ENCODE measurements around the gene RDM1. TPM values are rescaled to one million over a fixed set of nuclear protein-coding genes. Genes with fewer than 3 reads are reported as not detected.

The RDM1 gene
- total RNA-seq, 1 experiment from 2014 or later, result 2.1 TPM

DNA sequence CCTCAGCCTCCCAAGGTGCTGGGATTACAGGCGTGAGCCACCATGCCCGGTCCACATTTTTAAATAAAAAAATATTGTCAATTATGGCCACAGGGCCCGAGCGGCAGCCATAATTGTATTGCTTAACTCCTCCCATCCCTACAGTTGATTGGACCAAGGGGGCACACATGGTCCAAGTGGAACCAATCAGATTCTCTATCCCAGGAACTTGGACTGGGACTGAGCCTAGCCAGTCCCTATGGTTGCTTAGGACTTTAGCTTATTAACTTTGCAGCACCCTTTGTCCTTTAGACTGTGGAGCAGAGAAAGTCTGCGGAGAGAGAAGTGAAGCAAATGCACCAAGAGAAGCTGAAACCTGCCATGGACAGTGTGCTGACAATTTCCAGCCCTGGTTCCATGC is 5.5 kb upstream of the RDM1 start:
- no TSS peak for BruUV-seq (replicated peaks)
- Histone ChIP-seq H3K4me3 (ENCODE audit: low read depth, low read length, poor library complexity, severe bottlenecking) (no peak overlapping the region), H3K4me1 (ENCODE audit: insufficient read depth, low read length, poor library complexity, severe bottlenecking) (no peaks in the 10 kb centered on the region), H3K9me3 (ENCODE audit: low read depth, low read length, poor library complexity, severe bottlenecking) (no peaks in the 10 kb centered on the region), H3K27ac (ENCODE audit: low read depth, low read length, poor library complexity, severe bottlenecking) (no peak overlapping the region), H3K36me3 (ENCODE audit: insufficient read depth, low read length, poor library complexity, severe bottlenecking) (no peaks in the 10 kb centered on the region), H3K27me3 (replicated peaks; ENCODE audit: insufficient read depth, low read depth, low read length, poor library complexity) (no peaks in the 10 kb centered on the region)
- intact Hi-C loops (cut with micrococcal nuclease; ENCODE audit: unreplicated experiment), result no loop called here
- CTCF ChIA-PET, result no interaction called here
- TF ChIP-seq, protein P1, sequence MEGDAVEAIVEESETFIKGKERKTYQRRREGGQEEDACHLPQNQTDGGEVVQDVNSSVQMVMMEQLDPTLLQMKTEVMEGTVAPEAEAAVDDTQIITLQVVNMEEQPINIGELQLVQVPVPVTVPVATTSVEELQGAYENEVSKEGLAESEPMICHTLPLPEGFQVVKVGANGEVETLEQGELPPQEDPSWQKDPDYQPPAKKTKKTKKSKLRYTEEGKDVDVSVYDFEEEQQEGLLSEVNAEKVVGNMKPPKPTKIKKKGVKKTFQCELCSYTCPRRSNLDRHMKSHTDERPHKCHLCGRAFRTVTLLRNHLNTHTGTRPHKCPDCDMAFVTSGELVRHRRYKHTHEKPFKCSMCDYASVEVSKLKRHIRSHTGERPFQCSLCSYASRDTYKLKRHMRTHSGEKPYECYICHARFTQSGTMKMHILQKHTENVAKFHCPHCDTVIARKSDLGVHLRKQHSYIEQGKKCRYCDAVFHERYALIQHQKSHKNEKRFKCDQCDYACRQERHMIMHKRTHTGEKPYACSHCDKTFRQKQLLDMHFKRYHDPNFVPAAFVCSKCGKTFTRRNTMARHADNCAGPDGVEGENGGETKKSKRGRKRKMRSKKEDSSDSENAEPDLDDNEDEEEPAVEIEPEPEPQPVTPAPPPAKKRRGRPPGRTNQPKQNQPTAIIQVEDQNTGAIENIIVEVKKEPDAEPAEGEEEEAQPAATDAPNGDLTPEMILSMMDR (conservative IDR thresholded peaks at IDR 0.05; ENCODE audit: low read depth, low read length), result no peak
- no peak for TF ChIP-seq EZH2 (IDR thresholded peaks at IDR 0.05; ENCODE audit: borderline replicate concordance, low read depth, low read length, poor library complexity, severe bottlenecking)
- no peak for DNase-seq (ENCODE audit: low spot score)
- POLR2A ChIA-PET (ENCODE audit: low non-redundant PET), result no interaction called here

DNA sequence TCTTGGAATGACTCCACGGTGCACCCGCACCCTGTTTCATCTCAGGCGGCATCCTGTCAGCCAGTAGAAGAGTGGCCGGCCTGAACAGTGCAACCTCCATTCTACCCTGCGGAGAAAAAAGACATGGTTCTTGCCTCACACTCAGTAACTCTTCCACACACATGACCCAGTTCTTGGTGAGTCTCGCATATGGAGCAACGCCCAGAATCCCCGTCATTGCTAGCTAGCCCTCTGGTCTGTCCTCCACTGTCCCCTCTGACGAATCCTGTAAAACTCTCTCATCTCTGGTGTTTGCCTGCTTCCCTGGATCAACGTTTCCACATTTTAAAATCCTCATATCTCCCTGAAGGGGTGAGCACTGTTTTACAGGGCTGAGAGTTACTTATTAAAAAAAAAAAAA is 4.2 kb upstream of the RDM1 start:
- POLR2A ChIA-PET (ENCODE audit: low non-redundant PET), result no interaction called here
- TF ChIP-seq, protein P1 (conservative IDR thresholded peaks at IDR 0.05; ENCODE audit: low read depth, low read length), result no peak
- TF ChIP-seq EZH2 (IDR thresholded peaks at IDR 0.05; ENCODE audit: borderline replicate concordance, low read depth, low read length, poor library complexity, severe bottlenecking), result no peak
- no peaks in the 10 kb centered on the region for H3K4me1 ChIP-seq (ENCODE audit: insufficient read depth, low read length, poor library complexity, severe bottlenecking)

DNA sequence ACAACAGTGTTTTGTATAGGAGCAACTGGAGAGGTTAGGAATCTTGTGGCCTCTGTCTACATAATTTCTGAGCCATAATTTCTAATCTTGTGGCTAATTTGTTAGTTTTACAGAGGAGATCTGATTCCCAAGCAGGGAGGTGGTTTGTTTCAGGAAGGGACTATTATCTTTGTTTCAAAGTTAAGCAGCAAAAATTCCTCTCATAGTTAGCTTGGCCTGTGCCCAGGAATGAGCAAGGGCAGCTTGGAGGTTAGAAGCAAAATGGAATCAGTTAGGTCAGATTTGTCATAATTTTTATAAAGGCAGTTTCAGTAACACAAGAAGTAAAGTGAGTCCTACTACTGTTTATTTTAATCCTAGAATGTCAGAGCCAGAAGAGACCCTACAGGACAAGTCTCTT is 2.0 kb upstream of the RDM1 start:
- Histone ChIP-seq H3K27me3 (replicated peaks; ENCODE audit: insufficient read depth, low read depth, low read length, poor library complexity) (no peaks in the 10 kb centered on the region), H3K4me3 (ENCODE audit: low read depth, low read length, poor library complexity, severe bottlenecking) (no peak overlapping the region), H3K4me1 (ENCODE audit: insufficient read depth, low read length, poor library complexity, severe bottlenecking) (no peaks in the 10 kb centered on the region), H3K9me3 (ENCODE audit: low read depth, low read length, poor library complexity, severe bottlenecking) (no peaks in the 10 kb centered on the region), H3K27ac (ENCODE audit: low read depth, low read length, poor library complexity, severe bottlenecking) (no peak overlapping the region), H3K36me3 (ENCODE audit: insufficient read depth, low read length, poor library complexity, severe bottlenecking) (no peaks in the 10 kb centered on the region)
- TF ChIP-seq, protein P1 (conservative IDR thresholded peaks at IDR 0.05; ENCODE audit: low read depth, low read length), result no peak
- POLR2A ChIA-PET (ENCODE audit: low non-redundant PET), result no interaction called here
- DNase-seq (ENCODE audit: low spot score), result no peak
- intact Hi-C loops (cut with micrococcal nuclease; ENCODE audit: unreplicated experiment), result no loop called here
- CTCF ChIA-PET, result no interaction called here
- BruUV-seq (replicated peaks), result no TSS peak

More for the DNA sequence above, 4.2 kb upstream of the RDM1 start:
- intact Hi-C loops (cut with micrococcal nuclease; ENCODE audit: unreplicated experiment), result no loop called here
- Histone ChIP-seq H3K27me3 (replicated peaks; ENCODE audit: insufficient read depth, low read depth, low read length, poor library complexity) (no peaks in the 10 kb centered on the region), H3K4me3 (ENCODE audit: low read depth, low read length, poor library complexity, severe bottlenecking) (no peak overlapping the region), H3K36me3 (ENCODE audit: insufficient read depth, low read length, poor library complexity, severe bottlenecking) (no peaks in the 10 kb centered on the region), H3K27ac (ENCODE audit: low read depth, low read length, poor library complexity, severe bottlenecking) (no peak overlapping the region), H3K9me3 (ENCODE audit: low read depth, low read length, poor library complexity, severe bottlenecking) (no peaks in the 10 kb centered on the region)
- CTCF ChIA-PET, result interaction anchor here (0.7 kb wide), 1 partner anchor 13 kb away, joined by 3 read pairs; no protein-coding TSS in a partner anchor
- no TSS peak for BruUV-seq (replicated peaks)
- DNase-seq (ENCODE audit: low spot score), result no peak

Data from A673 (cell line).